ENCODE data around the gene SDK1. TPM values are rescaled to one million over a fixed set of nuclear protein-coding genes. Genes with fewer than 3 reads are reported as not detected.
"Not testable (repeated sequence)": the region's sequence is repeated elsewhere in the genome, so short reads cannot be mapped to it uniquely, and the experiment has no call there.

Gene SDK1
- total RNA-seq, 1 donor, result 0.43 TPM

DNA sequence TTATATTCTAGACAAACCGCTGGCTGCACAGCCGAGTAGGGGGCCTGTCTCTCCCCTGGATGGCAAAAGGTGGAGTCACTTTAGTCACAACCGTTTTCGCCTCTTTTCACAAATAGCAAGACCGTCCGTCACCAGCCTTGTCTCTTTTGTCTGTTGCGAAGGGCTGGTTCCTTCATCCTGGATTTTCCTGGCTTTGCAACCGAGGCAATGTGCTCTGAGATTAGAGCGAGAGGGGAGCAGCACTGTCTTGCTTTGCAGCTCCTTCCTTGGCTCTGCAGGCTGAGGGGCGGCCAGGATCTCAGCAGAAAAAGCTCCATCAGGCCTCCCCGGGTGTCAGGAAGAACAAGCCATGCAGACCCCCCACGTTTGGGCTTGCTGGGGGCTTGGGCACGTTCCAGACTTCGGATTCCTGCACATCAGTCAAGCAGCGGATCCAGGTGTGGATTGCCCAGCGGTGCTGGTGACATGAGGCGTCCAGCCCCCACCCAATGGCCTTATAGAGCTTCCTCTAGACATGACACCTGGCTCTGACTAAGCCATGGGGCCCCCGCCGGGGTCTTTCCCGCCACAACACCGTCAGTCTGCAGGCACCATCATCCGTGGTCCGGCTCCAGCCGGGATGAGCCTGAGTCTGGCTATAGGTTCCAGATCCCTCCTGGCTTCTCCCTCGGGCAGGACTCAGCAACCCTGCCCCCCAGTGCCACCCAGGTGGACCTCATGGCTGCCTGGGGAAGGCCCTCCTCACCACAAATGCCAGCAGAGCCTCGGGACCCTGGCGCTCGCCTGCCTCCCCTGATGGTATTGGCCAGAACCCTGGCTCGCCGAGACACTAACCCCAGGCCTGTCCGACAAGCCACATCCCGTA, 913.5 kb downstream of the SDK1 start:
- TF ChIP-seq, protein P1, sequence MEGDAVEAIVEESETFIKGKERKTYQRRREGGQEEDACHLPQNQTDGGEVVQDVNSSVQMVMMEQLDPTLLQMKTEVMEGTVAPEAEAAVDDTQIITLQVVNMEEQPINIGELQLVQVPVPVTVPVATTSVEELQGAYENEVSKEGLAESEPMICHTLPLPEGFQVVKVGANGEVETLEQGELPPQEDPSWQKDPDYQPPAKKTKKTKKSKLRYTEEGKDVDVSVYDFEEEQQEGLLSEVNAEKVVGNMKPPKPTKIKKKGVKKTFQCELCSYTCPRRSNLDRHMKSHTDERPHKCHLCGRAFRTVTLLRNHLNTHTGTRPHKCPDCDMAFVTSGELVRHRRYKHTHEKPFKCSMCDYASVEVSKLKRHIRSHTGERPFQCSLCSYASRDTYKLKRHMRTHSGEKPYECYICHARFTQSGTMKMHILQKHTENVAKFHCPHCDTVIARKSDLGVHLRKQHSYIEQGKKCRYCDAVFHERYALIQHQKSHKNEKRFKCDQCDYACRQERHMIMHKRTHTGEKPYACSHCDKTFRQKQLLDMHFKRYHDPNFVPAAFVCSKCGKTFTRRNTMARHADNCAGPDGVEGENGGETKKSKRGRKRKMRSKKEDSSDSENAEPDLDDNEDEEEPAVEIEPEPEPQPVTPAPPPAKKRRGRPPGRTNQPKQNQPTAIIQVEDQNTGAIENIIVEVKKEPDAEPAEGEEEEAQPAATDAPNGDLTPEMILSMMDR (IDR thresholded peaks at IDR 0.05; ENCODE audit: insufficient read depth, low read depth, low read length), result no peak
- no peak overlapping the region for H3K4me3 ChIP-seq (ENCODE audit: low read depth, low read length)
- no peak for DNase-seq (ENCODE audit: low read depth)

DNA sequence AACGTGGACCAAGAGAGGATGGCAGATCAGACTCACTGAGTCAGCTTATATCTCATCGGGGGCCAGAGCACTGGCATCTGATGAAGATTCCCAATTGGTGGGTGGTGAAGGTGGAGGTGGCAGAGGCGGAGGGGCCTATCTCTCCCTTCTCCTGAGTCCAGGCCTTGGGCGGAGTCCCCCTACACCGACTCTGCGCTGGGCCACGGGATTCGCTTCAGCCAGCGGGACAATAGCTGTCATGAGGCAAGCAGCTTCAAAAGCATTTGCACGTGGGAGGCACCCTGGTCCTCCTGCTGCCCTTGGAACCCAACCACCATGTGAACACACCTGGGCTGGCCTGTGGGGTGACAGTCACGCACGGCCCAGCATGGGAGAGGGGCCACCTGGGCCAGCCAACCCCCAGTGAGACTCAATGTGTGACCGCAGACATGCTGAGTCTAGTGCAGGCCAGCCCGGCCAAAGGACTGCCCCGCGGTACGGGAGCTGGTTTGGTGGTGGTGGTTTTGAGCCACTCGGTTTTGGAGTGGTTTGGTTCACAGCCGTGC, 914.2 kb downstream of the SDK1 start:
- TF ChIP-seq, protein P1 (IDR thresholded peaks at IDR 0.05; ENCODE audit: insufficient read depth, low read depth, low read length), result no peak
- DNase-seq (ENCODE audit: low read depth), result no peak
- no peak overlapping the region for H3K4me3 ChIP-seq (ENCODE audit: low read depth, low read length)

DNA sequence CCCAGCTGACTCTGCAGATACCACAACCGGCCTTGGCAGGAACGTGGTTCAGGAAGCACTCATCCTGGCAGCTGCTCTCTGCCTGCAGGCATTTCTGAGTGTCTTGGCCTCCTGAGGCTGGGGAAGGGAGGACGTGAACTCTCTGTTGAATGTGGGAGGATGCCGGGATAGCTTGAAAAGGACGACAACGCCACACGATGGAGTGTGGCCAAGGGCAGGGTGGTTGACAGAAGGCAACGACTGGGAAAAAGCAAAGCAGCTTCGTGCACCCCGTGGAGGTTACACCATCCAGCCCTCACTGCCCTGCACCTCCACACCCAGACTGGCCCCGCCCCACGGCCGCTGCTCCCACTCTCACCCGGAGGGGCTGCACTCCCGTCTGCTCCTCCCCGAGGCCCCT, 915.0 kb downstream of the SDK1 start:
- no peak overlapping the region for H3K4me3 ChIP-seq (ENCODE audit: low read depth, low read length)
- no peak for DNase-seq (ENCODE audit: low read depth)
- TF ChIP-seq, protein P1 (IDR thresholded peaks at IDR 0.05; ENCODE audit: insufficient read depth, low read depth, low read length), result no peak

DNA sequence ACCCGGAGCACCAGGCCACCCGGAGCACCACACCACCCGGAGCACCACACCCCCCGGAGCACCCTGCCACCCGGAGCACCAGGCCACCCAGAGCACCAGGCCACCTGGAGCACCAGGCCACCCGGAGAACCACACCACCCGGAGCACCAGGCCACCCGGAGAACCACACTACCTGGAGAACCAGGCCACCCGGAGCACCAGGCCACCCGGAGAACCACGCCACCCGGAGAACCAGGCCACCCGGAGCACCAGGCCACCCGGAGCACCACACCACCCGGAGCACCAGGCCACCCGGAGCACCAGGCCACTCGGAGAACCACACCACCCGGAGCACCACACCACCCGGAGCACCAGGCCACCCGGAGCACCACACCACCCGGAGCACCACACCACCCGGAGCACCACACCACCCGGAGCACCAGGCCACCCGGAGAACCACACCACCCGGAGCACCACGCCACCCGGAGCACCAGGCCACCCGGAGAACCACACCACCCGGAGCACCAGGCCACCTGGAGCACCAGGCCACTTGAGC, 916.1 kb downstream of the SDK1 start:
- H3K4me3 ChIP-seq (ENCODE audit: low read depth, low read length); DNase-seq (ENCODE audit: low read depth): not testable (repeated sequence)

DNA sequence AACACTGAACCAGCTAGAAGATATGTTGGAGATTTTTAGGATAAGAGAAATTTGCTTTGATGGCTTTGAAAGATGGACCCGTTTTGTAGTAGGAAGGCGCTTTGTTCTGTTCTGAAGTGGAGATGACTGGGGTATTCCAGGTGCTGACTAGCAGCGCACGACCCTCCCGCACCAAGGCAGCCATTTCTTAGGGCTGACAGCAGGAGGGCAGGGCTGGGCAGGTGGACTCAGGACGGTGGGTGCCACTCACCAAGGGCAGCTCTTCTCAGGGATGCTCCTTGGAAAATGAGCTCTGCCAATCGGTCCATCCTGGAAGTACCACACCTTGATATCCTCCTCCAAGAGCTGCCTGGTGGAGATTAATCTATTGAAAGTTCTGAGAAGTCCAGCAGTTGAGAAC, 917.4 kb downstream of the SDK1 start:
- DNase-seq (ENCODE audit: low read depth), result no peak
- TF ChIP-seq, protein P1 (IDR thresholded peaks at IDR 0.05; ENCODE audit: insufficient read depth, low read depth, low read length), result no peak
- H3K4me3 ChIP-seq (ENCODE audit: low read depth, low read length), result no peak overlapping the region

DNA sequence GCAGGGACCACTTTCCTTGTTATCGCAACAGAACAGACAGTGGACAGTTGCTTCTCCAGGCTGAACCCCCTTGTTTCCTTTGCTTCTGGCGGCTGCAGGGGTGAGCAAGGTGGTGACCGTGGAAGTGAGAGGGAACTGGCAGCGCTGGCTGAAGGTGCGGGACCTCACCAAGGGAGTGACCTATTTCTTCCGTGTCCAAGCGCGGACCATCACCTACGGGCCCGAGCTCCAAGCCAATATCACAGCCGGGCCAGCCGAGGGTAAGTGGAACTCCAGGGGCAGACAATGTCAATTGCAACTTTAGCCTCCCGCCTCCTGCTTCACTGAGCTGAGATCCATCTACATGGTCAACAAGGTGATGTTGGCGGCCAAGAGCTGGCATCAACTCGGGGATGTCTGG, 919.0 kb downstream of the SDK1 start:
- TF ChIP-seq, protein P1 (IDR thresholded peaks at IDR 0.05; ENCODE audit: insufficient read depth, low read depth, low read length), result no peak
- DNase-seq (ENCODE audit: low read depth), result no peak

DNA sequence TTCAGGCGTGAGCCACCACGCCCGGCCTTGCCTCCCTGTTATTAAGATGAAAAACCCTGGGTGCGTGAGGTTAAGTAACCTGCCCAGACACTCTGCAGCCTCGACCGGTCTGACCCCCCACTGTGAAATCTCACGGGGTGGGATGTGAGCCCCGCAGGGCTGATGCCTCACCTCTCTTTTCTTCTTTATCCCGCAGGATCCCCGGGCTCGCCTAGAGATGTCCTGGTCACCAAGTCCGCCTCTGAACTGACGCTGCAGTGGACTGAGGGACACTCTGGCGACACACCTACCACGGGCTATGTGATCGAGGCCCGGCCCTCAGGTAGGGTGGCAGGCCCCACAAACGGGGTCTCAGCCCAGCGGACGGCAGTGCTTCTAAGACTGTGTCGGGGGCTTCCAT, 920.0 kb downstream of the SDK1 start:
- no peak overlapping the region for H3K4me3 ChIP-seq (ENCODE audit: low read depth, low read length)
- TF ChIP-seq, protein P1 (IDR thresholded peaks at IDR 0.05; ENCODE audit: insufficient read depth, low read depth, low read length), result no peak
- DNase-seq (ENCODE audit: low read depth), result no peak

More for the DNA sequence above, 919.0 kb downstream of the SDK1 start:
- no peak overlapping the region for H3K4me3 ChIP-seq (ENCODE audit: low read depth, low read length)
